Measurements from ENCODE around the gene TUBAL3.
"Not testable (repeated sequence)": the region's sequence is repeated elsewhere in the genome, so short reads cannot be mapped to it uniquely, and the experiment has no call there.

Gene TUBAL3

DNA sequence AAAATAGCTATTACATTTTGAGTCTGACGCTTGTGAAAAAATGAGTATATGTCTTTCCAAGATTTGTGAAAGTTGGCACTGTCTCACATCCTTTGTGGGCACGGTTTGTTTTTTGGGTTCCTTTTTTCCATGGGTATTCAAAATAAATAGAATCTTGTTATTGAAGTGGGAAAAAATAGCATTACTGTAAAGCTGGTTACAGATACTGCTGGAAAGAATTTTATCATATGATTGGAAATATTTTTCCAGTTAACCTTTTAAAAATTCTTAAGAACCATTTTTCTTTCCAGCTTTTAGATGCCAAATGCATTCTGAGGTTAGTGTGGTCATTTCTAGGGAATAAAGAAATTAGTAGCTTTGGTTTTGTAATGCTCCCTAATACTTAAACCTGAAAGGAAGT lies 19.1 kb upstream of the TUBAL3 start:
- DNase-seq = no peak

DNA sequence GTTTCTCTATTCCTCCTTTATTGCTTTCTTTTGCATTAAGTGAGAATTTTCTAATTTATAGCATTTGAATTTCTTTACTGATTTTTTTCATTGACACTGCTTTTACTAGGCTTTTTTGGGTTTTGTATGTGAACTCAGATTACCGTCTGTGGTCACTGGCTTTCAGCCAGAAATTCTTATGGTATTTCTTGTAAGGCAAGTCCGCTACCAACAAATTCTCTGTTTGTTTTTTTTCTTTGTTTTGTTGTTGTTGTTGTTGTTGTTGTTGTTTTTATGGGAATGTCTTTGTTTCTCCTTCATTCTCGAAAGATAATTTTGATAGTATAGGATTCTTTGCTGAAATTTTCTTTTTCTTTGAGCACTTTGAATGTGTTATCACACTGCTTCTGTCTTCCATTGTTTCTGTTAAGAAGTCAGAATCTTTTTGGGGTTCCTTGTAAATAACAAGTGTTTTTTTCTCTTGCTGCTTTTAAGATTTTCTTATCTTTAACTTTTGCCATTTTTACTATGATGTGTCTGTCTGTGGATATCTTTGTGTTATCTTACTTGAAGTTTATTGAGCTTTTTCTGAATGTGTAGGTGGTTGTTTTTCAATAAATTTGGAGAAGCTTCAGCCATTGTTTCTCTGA lies 15.0 kb upstream of the TUBAL3 start:
- no peak for DNase-seq

- no peak for DNase-seq
Measured at GRCh38 chr10:5418584-5418983, 14.0 kb upstream of the TUBAL3 start.

DNA sequence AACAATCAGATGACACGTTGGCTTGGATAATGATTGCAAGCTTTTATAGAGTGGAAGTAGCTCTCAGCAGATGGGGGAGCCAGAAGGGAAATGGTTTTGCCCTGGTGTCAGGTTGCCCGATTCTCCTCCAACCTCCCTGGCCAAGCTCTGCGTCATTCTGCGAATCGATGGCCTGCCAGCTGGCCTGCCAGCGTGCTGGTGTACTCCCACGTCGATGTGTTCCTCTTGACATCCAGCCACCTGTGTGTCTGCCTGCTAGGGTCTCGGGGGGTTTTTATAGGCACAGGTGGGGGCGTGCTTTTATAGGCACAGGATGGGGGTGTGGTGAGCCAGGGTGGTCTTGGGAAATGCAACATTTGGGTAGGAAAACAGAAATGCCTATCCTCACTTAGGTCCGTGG lies 12.4 kb upstream of the TUBAL3 start:
- DNase-seq = no peak

GRCh38 chr10:5413012-5413938 lies 8.6 kb upstream of the TUBAL3 start:
- DNase-seq = no peak

DNA sequence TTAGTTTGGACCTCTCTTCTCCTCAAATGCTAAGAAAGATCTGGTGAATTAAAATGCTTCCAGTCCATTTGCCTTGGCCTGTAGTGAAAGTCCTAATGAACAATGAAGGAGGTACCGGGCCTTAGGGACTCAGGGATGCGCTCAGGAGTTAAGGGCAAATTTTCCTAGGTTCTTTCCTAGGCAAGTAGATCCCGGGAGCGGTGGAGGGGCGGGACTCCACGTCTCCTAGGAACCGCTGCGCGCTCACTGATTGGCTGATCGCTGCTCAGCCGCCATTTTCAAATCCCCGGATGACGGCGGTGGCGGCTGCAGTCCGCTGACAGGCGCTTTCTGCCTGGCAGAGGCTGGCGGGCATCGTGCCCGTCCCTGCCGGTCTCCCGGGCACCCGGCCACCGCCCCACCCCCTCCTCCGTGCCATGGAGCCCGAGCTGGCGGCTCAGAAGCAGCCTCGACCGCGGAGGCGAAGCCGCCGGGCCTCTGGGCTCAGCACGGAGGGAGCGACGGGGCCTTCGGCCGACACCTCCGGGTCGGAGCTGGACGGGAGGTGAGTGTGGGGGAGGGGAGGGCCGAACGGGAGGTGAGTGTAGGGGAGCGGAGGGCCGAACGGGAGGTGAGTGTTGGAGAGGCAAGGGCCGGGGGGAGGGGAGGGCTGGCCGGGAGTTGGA lies 7.8 kb upstream of the TUBAL3 start, which contains the start of gene NET1:
TSS of gene NET1 (plus strand) at position 281 of the 665 bp plus-strand sequence. CDS start at position 417, 136 bp downstream.
- peak; percentile 71 to 75 for DNase-seq

- DNase-seq = no peak
Measured at GRCh38 chr10:5411941-5412276, 7.3 kb upstream of the TUBAL3 start.

DNA sequence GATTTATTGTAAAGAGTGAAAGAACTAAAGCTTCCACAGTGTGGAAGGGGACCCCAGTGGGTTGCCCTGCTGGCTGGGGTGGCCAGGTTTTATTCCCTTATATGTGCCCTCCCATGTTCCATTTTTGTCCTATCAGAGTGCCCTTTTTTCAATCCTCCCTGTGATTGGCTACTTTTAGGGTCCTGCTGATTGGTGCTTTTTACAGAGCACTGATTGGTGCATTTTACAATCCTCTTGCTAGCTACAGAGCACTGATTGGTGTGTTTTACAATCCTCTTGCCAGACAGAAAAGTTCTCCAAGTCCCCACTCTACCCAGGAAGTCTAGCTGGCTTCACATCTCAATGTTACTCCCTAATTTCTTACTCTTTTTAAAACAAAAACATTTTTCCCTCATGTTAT lies 6.2 kb upstream of the TUBAL3 start:
- DNase-seq = not testable (repeated sequence)

DNA sequence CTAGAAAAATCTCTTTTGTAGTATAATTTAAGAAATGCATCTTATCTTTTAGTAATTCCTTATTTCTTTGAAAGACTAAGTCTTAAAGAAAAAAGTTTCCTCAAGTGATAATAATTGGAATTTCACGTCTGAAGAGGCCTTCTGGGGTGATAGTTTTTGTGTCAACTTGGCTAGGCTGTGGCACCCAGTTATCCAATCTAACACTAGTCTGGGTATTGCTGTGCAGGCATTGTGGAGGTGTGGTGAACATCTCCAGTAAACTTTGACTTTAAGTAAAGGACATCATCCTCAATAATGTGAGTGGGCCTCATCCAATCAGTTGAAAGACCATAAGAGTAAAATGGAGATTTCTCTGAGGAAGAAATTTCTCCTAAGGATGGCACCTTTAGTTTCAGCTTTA lies 2.3 kb upstream of the TUBAL3 start:
- no peak for DNase-seq

DNA sequence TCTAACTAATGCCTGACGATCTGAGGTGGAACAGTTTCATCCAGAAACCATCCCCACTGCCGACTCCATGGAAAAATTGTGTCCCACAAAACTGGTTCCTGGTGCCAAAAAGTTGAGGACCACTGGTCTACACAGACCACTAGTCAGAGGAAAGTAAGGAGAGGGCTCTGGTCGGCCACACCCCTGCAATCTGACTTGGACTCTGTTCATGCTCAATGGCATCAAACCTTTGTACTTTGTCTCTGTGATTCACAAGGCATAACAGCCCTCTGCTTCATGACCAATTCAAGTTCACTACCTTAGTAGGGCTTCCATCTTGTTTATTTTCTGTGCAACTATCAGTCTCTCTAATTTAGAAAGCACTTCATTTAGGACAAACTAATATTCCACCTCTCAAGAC lies 1.8 kb downstream of the TUBAL3 start:
- no peak for DNase-seq

GRCh38 chr10:5400468-5401240 lies 4.0 kb downstream of the TUBAL3 start:
- no peak for DNase-seq

DNA sequence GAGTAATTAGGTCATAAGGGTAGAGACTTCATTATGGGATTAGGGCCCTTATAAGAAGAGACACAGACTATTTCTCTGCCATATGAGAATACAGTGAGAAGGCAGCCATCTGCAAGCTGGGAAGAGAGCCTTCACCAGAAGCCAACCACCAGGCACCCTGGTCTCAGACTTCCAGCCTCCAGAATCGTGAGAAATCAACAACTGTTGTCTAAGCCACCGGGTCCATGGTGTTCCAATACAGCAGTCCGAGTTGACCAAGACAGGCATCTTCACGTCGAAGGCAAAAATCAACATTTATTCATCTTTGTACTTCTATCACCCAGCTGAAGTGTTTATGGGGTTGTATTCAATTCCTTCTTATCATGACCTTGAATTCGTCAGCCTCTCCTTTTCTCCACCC lies 5.3 kb downstream of the TUBAL3 start:
- DNase-seq = no peak

GRCh38 chr10:5396556-5397300 lies 7.9 kb downstream of the TUBAL3 start:
- no peak for DNase-seq

DNA sequence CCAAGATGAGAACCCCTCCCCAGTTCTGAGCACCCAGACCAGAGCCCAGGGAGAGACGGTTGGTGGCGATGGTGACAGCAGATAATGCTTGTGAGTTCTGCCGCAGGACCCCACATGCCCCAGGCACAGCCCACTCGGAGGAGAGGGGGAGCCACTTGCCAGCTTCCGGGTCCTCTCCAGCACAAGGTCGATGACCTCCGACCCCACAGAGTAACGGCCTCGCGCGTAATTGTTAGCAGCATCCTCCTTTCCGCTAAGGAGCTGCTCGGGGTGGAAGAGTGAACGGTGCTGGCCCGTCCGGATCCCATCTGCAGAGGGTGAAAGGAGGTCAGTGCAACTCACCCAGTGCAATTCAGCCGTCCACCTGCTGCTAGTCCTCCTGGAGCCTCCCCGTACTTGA lies 9.5 kb downstream of the TUBAL3 start:
- DNase-seq = no peak

- no peak for DNase-seq
Measured at GRCh38 chr10:5393529-5393928, 11.1 kb downstream of the TUBAL3 start.

DNA sequence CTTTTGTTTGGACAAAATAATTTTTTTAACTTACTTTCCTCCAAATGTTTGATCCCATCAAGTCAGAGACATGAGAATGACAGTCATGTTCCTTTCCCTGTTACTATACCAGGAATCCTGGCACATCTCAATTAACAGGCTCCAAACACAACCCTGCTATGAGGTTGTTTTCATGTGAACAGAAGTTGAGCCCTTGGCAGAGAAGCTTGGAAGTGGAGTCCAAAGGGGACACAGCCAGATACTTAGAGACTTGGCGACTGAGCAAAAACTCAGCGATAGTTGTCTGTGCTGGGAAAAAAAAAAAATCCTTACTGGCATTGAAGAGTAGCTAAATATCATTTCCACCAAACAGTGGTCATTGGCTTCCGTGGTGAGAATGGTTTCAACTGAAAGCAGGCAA lies 12.8 kb downstream of the TUBAL3 start:
- DNase-seq = no peak

DNA sequence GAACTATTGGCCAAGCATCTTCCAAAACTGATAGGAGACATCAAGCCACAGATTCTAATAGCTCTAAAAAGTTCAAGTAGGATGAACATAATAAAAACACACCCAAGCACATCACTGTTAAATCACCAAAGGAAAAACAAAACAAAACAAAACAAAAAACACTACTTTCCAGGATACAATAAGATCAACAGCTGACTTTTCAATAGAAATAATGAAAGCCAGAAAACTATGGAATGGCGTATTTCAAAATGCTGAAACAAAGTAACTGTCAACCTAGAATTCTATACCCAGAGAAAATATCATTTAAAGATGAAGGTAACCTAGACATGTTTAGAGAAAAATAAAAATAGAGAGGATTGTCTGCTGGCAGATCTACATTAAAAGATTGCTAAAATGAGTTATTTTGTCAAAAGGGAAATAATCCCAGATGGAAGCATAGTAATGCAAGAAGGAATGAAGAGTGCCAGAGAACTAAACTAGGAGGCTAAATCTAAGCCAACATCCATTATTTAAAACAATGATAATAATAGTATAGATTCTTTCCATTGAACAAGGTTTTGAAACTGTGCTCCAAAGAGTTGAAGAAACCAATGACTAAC lies 13.9 kb downstream of the TUBAL3 start:
- DNase-seq = no peak

- DNase-seq = no peak
Measured at GRCh38 chr10:5387169-5387568, 17.5 kb downstream of the TUBAL3 start.

GRCh38 chr10:5385224-5385623 lies 19.4 kb downstream of the TUBAL3 start:
- no peak for DNase-seq

DNA sequence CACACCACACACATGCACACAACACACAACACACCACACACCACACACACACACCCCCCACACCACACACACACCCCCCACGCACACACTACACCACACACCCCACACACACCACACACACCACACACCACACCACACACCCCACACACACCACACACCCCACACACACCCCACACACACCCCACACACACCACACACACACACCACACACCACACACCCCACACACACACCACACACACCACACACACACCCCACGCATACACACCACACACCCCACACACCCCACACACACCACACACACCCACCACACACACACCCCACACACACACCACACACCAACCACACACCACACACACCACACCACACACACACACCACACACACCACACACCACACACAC lies 23.4 kb downstream of the TUBAL3 start:
- no peak for DNase-seq

- DNase-seq = not testable (repeated sequence)
Measured at GRCh38 chr10:5380395-5380794, 24.2 kb downstream of the TUBAL3 start.

DNA sequence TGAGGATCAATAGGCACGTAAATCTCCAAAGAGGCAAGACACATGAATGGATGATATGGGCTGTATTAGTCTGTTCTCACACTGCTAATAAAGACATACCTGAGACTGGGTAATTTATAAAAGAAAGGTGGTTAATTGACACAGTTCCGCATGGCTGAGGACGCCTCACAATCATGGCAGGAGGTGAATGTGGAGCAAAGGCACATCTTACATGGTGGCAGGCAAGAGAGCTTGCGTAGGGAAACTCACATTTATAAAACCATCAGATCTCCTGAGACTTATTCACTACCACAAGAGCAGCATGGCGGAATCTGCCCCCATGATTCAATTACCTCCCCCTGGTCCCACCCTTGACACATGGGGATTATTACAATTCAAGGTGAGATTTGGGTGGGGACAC lies 25.4 kb downstream of the TUBAL3 start:
- not testable (repeated sequence) for DNase-seq

All from CD4-positive, alpha-beta T cell treated with Interleukin-4 for 1 hour (primary cell).